Neuronal stem cell (in vitro differentiated cells): ENCODE measurements around the gene COX17.

Source experiments
- DNase-seq: peaks from one replicate; pipeline ENCODE4 v3.0.0-alpha.2; 2013; ENCODE audit warnings: low spot score
- H2AFZ ChIP-seq: one replicate; pipeline ENCODE4 v1.6.1; 2013; ENCODE audit warnings: mild to moderate bottlenecking, low read length, inconsistent platforms
- H2AK5ac ChIP-seq: 2 replicates; pipeline ENCODE4 v1.6.1; 2013; ENCODE audit warnings: low read depth, mild to moderate bottlenecking, inconsistent platforms, low read length, moderate library complexity, mixed read lengths
- H2BK120ac ChIP-seq: 2 replicates; pipeline ENCODE4 v1.6.1; 2013; ENCODE audit warnings: low read depth, mild to moderate bottlenecking, inconsistent platforms, low read length, moderate library complexity, mixed read lengths
- H2BK12ac ChIP-seq: one replicate; pipeline ENCODE4 v1.6.1; 2013; ENCODE audit warnings: low read length, inconsistent platforms
- H2BK15ac ChIP-seq: 2 replicates; pipeline ENCODE4 v1.6.1; 2013; ENCODE audit warnings: mild to moderate bottlenecking, low read length, inconsistent platforms, mixed read lengths
- H2BK5ac ChIP-seq: one replicate; pipeline ENCODE4 v1.6.1; 2013; ENCODE audit warnings: inconsistent platforms, mild to moderate bottlenecking, low read length, moderate library complexity
- H3K14ac ChIP-seq: one replicate; pipeline ENCODE4 v1.6.1; 2013; ENCODE audit warnings: low read length, inconsistent platforms
- H3K18ac ChIP-seq: 2 replicates; pipeline ENCODE4 v1.6.1; 2013; ENCODE audit warnings: low read length, inconsistent platforms
- H3K23ac ChIP-seq: 2 replicates; pipeline ENCODE4 v1.6.1; 2013; ENCODE audit warnings: low read depth, mild to moderate bottlenecking, mixed read lengths, low read length, inconsistent platforms; ENCODE audit not compliant: poor library complexity
- H3K27ac ChIP-seq: replicated peaks from 3 replicates; pipeline ENCODE4 v1.5.1; 2013; ENCODE audit warnings: low read length, inconsistent platforms
- H3K27me3 ChIP-seq, 3 experiments: 2 replicates each; pipeline ENCODE4 v1.6.1; 2013; ENCODE audit warnings: low read length in 3 of 3, mild to moderate bottlenecking in 2 of 3, inconsistent platforms in 1 of 3, low read depth in 1 of 3, mixed read lengths in 1 of 3, moderate library complexity in 1 of 3; ENCODE audit not compliant: control insufficient read depth in 3 of 3, insufficient read depth in 3 of 3
- H3K36me3 ChIP-seq, 2 donors: replicated peaks in 1 of 2; 2 replicates each; pipeline ENCODE4 v1.6.1; 2013; ENCODE audit warnings: low read length in 2 of 2; ENCODE audit not compliant: control insufficient read depth in 2 of 2, insufficient read depth in 2 of 2
- H3K4ac ChIP-seq: 2 replicates; pipeline ENCODE4 v1.6.1; 2013; ENCODE audit warnings: inconsistent platforms, mild to moderate bottlenecking, low read length, moderate library complexity
- H3K4me1 ChIP-seq, 2 donors: 1 replicate in 1 of 2; 2 replicates in 1 of 2; pipeline ENCODE4 v1.6.1; 2013; ENCODE audit warnings: low read length in 2 of 2, low read depth in 1 of 2; ENCODE audit not compliant: control insufficient read depth in 2 of 2, insufficient read depth in 1 of 2
- H3K4me2 ChIP-seq: one replicate; pipeline ENCODE4 v1.6.1; 2013; ENCODE audit warnings: mild to moderate bottlenecking, low read length, inconsistent platforms; ENCODE audit not compliant: insufficient read depth, poor library complexity, severe bottlenecking
- H3K4me3 ChIP-seq, 2 donors: 2 replicates each; pipeline ENCODE4 v1.5.1; 2013; ENCODE audit warnings: low read length in 2 of 2, mild to moderate bottlenecking in 2 of 2, inconsistent platforms in 1 of 2, moderate library complexity in 1 of 2
- H3K79me1 ChIP-seq: one replicate; pipeline ENCODE4 v1.6.1; 2013; ENCODE audit warnings: low read depth, mild to moderate bottlenecking, inconsistent platforms, low read length, moderate library complexity
- H3K9ac ChIP-seq: one replicate; pipeline ENCODE4 v1.6.1; 2013; ENCODE audit warnings: mild to moderate bottlenecking, low read depth, low read length, inconsistent platforms; ENCODE audit not compliant: poor library complexity
- H3K9me3 ChIP-seq, 2 donors: replicated peaks in 1 of 2; 2 replicates each; pipeline versions ENCODE3 to v1.6.1; 2013; ENCODE audit warnings: low read length in 2 of 2, mild to moderate bottlenecking in 2 of 2, inconsistent platforms in 1 of 2, low read depth in 1 of 2, mixed read lengths in 1 of 2, moderate library complexity in 1 of 2; ENCODE audit not compliant: control insufficient read depth in 2 of 2, insufficient read depth in 1 of 2
- H4K8ac ChIP-seq: one replicate; pipeline ENCODE4 v1.6.1; 2013; ENCODE audit warnings: low read depth, mild to moderate bottlenecking, inconsistent platforms, low read length, moderate library complexity
- H4K91ac ChIP-seq: one replicate; pipeline ENCODE4 v1.6.1; 2013; ENCODE audit warnings: low read length, low read depth, mild to moderate bottlenecking, inconsistent platforms; ENCODE audit not compliant: poor library complexity
- WGBS, 2 donors: extraction: QIAGEN DNeasy Blood & Tissue Kit; methylation state at CpG; one replicate each; pipeline ENCODE4 v1.1.7; 2013; ENCODE audit warnings: missing lambda C conversion rate in 2 of 2, mixed read lengths in 1 of 2; ENCODE audit not compliant: insufficient read length in 2 of 2, insufficient replicate concordance in 1 of 2; ENCODE audit errors: extremely low coverage in 2 of 2; 5-methylcytosine and 5-hydroxymethylcytosine counted together

The COX17 gene

DNA sequence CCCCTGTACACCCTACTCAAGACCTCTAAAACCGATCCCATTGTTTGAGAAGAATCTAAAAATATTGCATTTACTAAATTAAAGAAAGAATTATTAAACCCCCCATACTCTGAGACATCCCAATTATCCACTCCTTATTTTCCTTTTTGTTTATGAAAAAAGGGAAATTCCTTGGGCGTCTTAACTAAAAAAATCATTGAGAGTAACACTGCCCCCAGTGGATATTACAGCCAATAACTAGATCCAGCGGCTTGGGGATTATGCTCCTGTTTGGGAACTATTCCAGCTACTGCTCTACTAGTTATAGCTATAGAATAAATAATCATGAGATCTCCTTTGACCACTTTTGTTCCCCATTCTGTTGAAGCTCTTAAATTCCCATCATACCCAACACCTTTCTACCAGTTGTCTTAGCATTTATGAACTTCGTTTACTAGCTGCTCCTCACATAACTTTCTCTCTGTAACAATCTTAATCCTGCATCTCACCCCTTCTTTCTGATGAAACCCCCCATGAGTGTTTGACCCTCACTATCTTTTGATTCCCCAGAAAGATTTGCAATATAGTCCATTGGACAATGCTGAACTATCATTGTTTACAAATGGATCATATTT is 12.9 kb upstream of the COX17 start:
- Histone ChIP-seq H3K4me3 (no peak overlapping the region), H2BK12ac (no peak overlapping the region), H2BK120ac (no peak overlapping the region), H3K9ac (no peak overlapping the region), H3K23ac (no peak overlapping the region), H2BK5ac (no peak overlapping the region), H3K4me2 (no peak overlapping the region), H2AFZ (no peak overlapping the region), H2AK5ac (no peak overlapping the region), H3K4ac (no peak overlapping the region), H4K91ac (no peak overlapping the region), H2BK15ac (no peak overlapping the region), H3K27me3 (peaks cover 0 to 12% (median 0%) of the 10 kb centered on the region in 3 experiments), H3K27ac (no peak overlapping the region), H3K9me3 (no peaks in the 10 kb centered on the region), H3K18ac (no peak overlapping the region), H3K36me3 (no peaks in the 10 kb centered on the region), H4K8ac (no peak overlapping the region), H3K14ac (no peak overlapping the region), H3K79me1 (no peaks in the 10 kb centered on the region), H3K4me1 (no peaks in the 10 kb centered on the region)
- no CpG with 5 or more reads among the region's 4 CpGs for WGBS, 2 donors
- no peak for DNase-seq

DNA sequence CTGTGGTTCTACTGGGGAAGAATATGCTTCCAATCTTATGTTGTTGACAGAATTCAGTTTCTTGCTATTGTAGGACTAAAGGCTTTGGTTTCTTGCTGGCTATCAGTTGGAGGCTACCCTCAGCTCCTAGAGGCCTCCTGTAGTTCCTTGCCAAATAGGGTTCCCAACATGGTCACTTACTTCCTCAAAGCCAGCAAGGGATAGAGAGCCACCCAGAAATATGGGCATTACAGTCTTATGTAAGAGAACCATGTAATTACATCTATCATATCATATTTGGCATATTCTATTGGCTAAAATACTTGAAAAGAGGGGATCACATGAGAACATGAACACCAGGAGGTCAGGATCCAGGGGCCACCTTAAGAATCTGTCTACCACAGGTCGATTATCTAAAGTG is 6.2 kb upstream of the COX17 start:
- Histone ChIP-seq H3K23ac (no peak overlapping the region), H2AK5ac (no peak overlapping the region), H3K4ac (no peak overlapping the region), H3K4me1 (no peaks in the 10 kb centered on the region), H2BK12ac (no peak overlapping the region), H3K9me3 (no peaks in the 10 kb centered on the region), H4K91ac (no peak overlapping the region), H3K9ac (no peak overlapping the region), H2BK5ac (no peak overlapping the region), H3K27ac (no peak overlapping the region), H4K8ac (no peak overlapping the region), H3K4me2 (no peak overlapping the region), H3K36me3 (no peaks in the 10 kb centered on the region), H3K27me3 (peaks cover 0 to under 1% (median 0%) of the 10 kb centered on the region in 3 experiments), H2AFZ (no peak overlapping the region), H3K79me1 (no peaks in the 10 kb centered on the region), H3K18ac (no peak overlapping the region), H2BK15ac (no peak overlapping the region), H2BK120ac (no peak overlapping the region), H3K14ac (no peak overlapping the region), H3K4me3 (no peak overlapping the region)
- WGBS, 2 donors: no CpG with 5 or more reads among the region's 1 CpG
- no peak for DNase-seq

DNA sequence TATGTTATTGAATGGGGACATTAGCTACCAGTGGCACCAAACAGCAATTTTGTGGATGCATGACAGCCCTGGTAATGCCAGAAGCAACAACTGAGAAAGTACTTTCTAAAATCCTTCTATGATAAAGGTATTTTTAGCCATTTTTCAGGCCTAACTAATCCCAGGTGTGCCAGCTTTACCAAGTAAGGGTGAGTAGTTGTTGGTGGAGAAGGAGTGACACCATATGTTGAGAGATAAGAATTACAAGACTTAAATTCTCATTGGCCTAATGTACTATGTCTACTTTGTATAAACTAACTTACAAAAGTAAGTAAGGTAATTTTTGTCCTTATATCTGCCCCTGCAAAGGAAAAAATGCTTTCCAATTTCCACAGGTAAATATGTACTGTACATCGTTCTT is 4.1 kb upstream of the COX17 start:
- H3K14ac ChIP-seq: no peak overlapping the region

DNA sequence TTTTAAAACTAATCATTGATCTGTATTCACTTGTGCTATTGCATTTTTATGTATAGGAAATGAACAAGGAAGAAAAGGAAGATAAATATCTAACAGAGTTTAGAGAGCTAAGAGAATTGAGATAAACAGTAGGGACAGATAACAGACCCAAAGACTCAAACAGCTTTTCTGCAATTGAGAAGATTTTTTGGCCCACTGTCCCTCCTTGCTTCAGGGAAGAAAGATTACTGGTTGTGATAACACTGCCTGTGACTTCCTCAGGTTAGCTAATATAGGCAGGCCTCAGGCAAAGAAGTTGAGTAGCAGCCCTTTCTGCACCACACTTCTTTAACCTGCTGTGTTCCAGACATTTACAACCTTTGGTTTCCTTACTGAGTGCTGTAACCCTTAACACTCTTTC is 2.7 kb upstream of the COX17 start:
- no peak overlapping the region for H2BK12ac ChIP-seq
- peaks cover 2 to 5% of the 10 kb centered on the region in 2 donors for H3K4me1 ChIP-seq
- no peaks in the 10 kb centered on the region for H3K9me3 ChIP-seq
- H2AFZ ChIP-seq: no peak overlapping the region
- no peak overlapping the region for H2BK120ac ChIP-seq
- no peak overlapping the region for H3K18ac ChIP-seq
- no peak overlapping the region for H4K8ac ChIP-seq
- H4K91ac ChIP-seq: no peak overlapping the region
- no peaks in the 10 kb centered on the region for H3K79me1 ChIP-seq
- no peaks in the 10 kb centered on the region for H3K27me3 ChIP-seq
- H3K23ac ChIP-seq: no peak overlapping the region
- no peak overlapping the region for H3K9ac ChIP-seq
- no peak overlapping the region for H2BK15ac ChIP-seq
- no peak for DNase-seq
- H3K4me2 ChIP-seq: no peak overlapping the region
- H3K4ac ChIP-seq: no peak overlapping the region
- H3K4me3 ChIP-seq: no peak overlapping the region
- no peak overlapping the region for H3K14ac ChIP-seq
- peaks cover 0 to 7% of the 10 kb centered on the region in 2 donors for H3K36me3 ChIP-seq
- no peak overlapping the region for H3K27ac ChIP-seq
- no peak overlapping the region for H2BK5ac ChIP-seq
- H2AK5ac ChIP-seq: no peak overlapping the region

More for the DNA sequence above, 4.1 kb upstream of the COX17 start:
- no peak overlapping the region for H2BK12ac ChIP-seq
- no peak overlapping the region for H3K23ac ChIP-seq
- H3K4me1 ChIP-seq: no peaks in the 10 kb centered on the region
- H3K4me2 ChIP-seq: no peak overlapping the region
- H2BK5ac ChIP-seq: no peak overlapping the region
- DNase-seq: no peak
- H3K9me3 ChIP-seq: no peaks in the 10 kb centered on the region
- no peak overlapping the region for H3K18ac ChIP-seq
- no peak overlapping the region for H3K4ac ChIP-seq
- no peak overlapping the region for H3K9ac ChIP-seq
- no peak overlapping the region for H2AK5ac ChIP-seq
- WGBS, 2 donors: no CpG with 5 or more reads among the region's 1 CpG
- H2BK120ac ChIP-seq: no peak overlapping the region
- no peaks in the 10 kb centered on the region for H3K79me1 ChIP-seq
- no peak overlapping the region for H3K27ac ChIP-seq
- H4K8ac ChIP-seq: no peak overlapping the region
- H3K36me3 ChIP-seq: no peaks in the 10 kb centered on the region
- H3K27me3 ChIP-seq: no peaks in the 10 kb centered on the region
- no peak overlapping the region for H3K4me3 ChIP-seq
- no peak overlapping the region for H2BK15ac ChIP-seq
- H2AFZ ChIP-seq: no peak overlapping the region
- no peak overlapping the region for H4K91ac ChIP-seq
